Fibroblast of villous mesenchyme (primary cell): ENCODE measurements around the gene ACKR4. TPM values are rescaled to one million over a fixed set of nuclear protein-coding genes. Genes with fewer than 3 reads are reported as not detected.
"Not testable (repeated sequence)": the region's sequence is repeated elsewhere in the genome, so short reads cannot be mapped to it uniquely, and the experiment has no call there.

Experiments used
- DNase-seq: peaks from one replicate; pipeline ENCODE4 v3.0.0-alpha.2; 2010; ENCODE audit warnings: low read depth
- H3K4me3 ChIP-seq: 2 replicates; pipeline ENCODE4 v1.5.1; 2011; ENCODE audit warnings: low read depth, mild to moderate bottlenecking, low read length
- CTCF ChIP-seq: IDR thresholded peaks from 2 replicates; pipeline ENCODE4 v1.5.1; 2012; ENCODE audit warnings: low read depth, mild to moderate bottlenecking, low read length; ENCODE audit not compliant: insufficient read depth
- total RNA-seq: library from RNA; depleted of rRNA; stranded (reverse); fragments of >200 nt; gene quantifications from 2 replicates; pipeline ENCODE4 v1.2.3, GENCODE V29; 2012

ACKR4 gene
- total RNA-seq, 1 donor, result 9.5 TPM

GRCh38 chr3:132605374-132605792, 8.3 kb downstream of the ACKR4 start:
- TF ChIP-seq CTCF, result no peak
- no peak overlapping the region for H3K4me3 ChIP-seq
- DNase-seq, result no peak

GRCh38 chr3:132606085-132606484, 9.0 kb downstream of the ACKR4 start:
- no peak overlapping the region for H3K4me3 ChIP-seq
- peak; percentile 66 for DNase-seq
- TF ChIP-seq CTCF, result no peak

- DNase-seq, H3K4me3 ChIP-seq: not testable (repeated sequence)
Observed at GRCh38 chr3:132606620-132607019, 9.6 kb downstream of the ACKR4 start.

GRCh38 chr3:132615301-132615700, 18.2 kb downstream of the ACKR4 start:
- H3K4me3 ChIP-seq, DNase-seq: not testable (repeated sequence)

- no peak for DNase-seq
- H3K4me3 ChIP-seq, result no peak overlapping the region
- TF ChIP-seq CTCF, result no peak
Observed at GRCh38 chr3:132615881-132616280, 18.8 kb downstream of the ACKR4 start.

GRCh38 chr3:132616780-132617179, 19.7 kb downstream of the ACKR4 start:
- no peak for TF ChIP-seq CTCF
- H3K4me3 ChIP-seq, result no peak overlapping the region
- DNase-seq, result no peak

GRCh38 chr3:132622148-132622547, 25.1 kb downstream of the ACKR4 start:
- no peak for TF ChIP-seq CTCF
- no peak for DNase-seq
- no peak overlapping the region for H3K4me3 ChIP-seq

- H3K4me3 ChIP-seq, result no peak overlapping the region
- TF ChIP-seq CTCF, result no peak
- no peak for DNase-seq
Observed at GRCh38 chr3:132622761-132623160, 25.7 kb downstream of the ACKR4 start.
